Hematopoietic multipotent progenitor cell treated with erythropoietin and hydrocortisone succinate and interleukin-3 and kit ligand, for 17 days (in vitro differentiated cells): ENCODE data around the gene BIRC5.
"Not testable (repeated sequence)": the region's sequence is repeated elsewhere in the genome, so short reads cannot be mapped to it uniquely, and the experiment has no call there.

Experiments
- DNase-seq: peaks from one replicate; pipeline ENCODE4 v3.0.0-alpha.2; 2015; ENCODE audit warnings: low spot score

BIRC5 gene

GRCh38 chr17:78240012-78240655 lies 26.1 kb downstream of the BIRC5 start:
- no peak for DNase-seq

- no peak for DNase-seq
These were observed 26.8 kb downstream of the BIRC5 start for GRCh38 chr17:78240839-78241238.

- no peak for DNase-seq
These were observed 27.4 kb downstream of the BIRC5 start for GRCh38 chr17:78241277-78242023.

GRCh38 chr17:78242024-78242742 lies 28.1 kb downstream of the BIRC5 start:
- DNase-seq: no peak

- no peak for DNase-seq
These were observed 33.3 kb downstream of the BIRC5 start for GRCh38 chr17:78247304-78247703.

- no peak for DNase-seq
These were observed 34.2 kb downstream of the BIRC5 start for GRCh38 chr17:78248051-78248914.

GRCh38 chr17:78249074-78249817 lies 35.2 kb downstream of the BIRC5 start:
- no peak for DNase-seq

GRCh38 chr17:78249818-78250806 lies 36.1 kb downstream of the BIRC5 start:
- DNase-seq: no peak

GRCh38 chr17:78250891-78251772 lies 37.1 kb downstream of the BIRC5 start:
- DNase-seq: peak; percentile 87

- no peak for DNase-seq
These were observed 37.7 kb downstream of the BIRC5 start for GRCh38 chr17:78251773-78252103.

GRCh38 chr17:78252111-78252634 lies 38.1 kb downstream of the BIRC5 start:
- no peak for DNase-seq

- DNase-seq: no peak
These were observed 38.9 kb downstream of the BIRC5 start for GRCh38 chr17:78252701-78253635.

- DNase-seq: not testable (repeated sequence)
These were observed 39.5 kb downstream of the BIRC5 start for GRCh38 chr17:78253636-78253945.

GRCh38 chr17:78253946-78254672 lies 40.1 kb downstream of the BIRC5 start:
- peak; percentile 72 for DNase-seq

- DNase-seq: no peak
These were observed 41.1 kb downstream of the BIRC5 start for GRCh38 chr17:78255029-78255656.

- no peak for DNase-seq
These were observed 42.1 kb downstream of the BIRC5 start for GRCh38 chr17:78255953-78256706.
